WERI-Rb-1 (cell line): ENCODE results near the gene ABHD17C.

Experiments
- DNase-seq: peaks from one replicate; pipeline ENCODE4 v3.0.0-alpha.2; 2020
- H3K27ac ChIP-seq: fragments of 250-450 bp; sonication (Bioruptor Pico); 2 replicates; pipeline ENCODE4 v1.5.1; 2020; ENCODE audit warnings: mild to moderate bottlenecking, moderate library complexity
- H3K27me3 ChIP-seq: fragments of 250-450 bp; sonication (Bioruptor Pico); 2 replicates; pipeline ENCODE4 v1.5.1; 2021; ENCODE audit warnings: mild to moderate bottlenecking, low read depth, moderate library complexity; ENCODE audit not compliant: insufficient read depth, severe bottlenecking
- H3K36me3 ChIP-seq: fragments of 250-450 bp; sonication (Bioruptor Pico); 2 replicates; pipeline ENCODE4 v1.5.1; 2020; ENCODE audit warnings: mild to moderate bottlenecking, moderate library complexity
- H3K4me3 ChIP-seq: 2 replicates; pipeline ENCODE4 v1.5.1; 2011; ENCODE audit warnings: low read depth, mild to moderate bottlenecking, control low read depth, low read length
- H3K9me3 ChIP-seq: fragments of 250-450 bp; sonication (Bioruptor Pico); 2 replicates; pipeline ENCODE4 v1.5.1; 2021; ENCODE audit warnings: mild to moderate bottlenecking, moderate library complexity; ENCODE audit not compliant: severe bottlenecking
- TF ChIP-seq, protein P1 (sequence below): IDR thresholded peaks from 2 replicates; pipeline ENCODE4 v1.5.1; 2011; ENCODE audit warnings: low read depth, mild to moderate bottlenecking, control low read depth, inconsistent platforms, low read length

ABHD17C gene

DNA sequence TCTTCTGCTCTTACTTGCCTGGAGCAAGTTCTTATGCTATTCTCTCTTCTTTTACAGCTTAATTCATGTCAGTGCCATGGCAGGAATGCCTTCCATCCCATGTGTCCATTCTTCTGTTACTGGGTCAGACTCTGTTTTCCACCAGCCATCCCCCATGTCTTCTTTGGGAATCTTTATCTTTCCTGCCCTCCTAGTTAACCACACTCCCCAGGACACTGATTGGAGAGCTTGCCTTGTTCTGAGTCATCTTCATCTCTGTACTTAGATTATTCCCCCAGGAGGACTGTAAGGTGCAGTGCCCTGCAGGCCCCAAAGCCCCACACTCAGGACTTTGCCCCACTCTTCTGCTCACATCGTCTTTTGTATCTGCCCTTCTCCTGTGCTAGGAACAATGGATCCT lies 3.6 kb downstream of the ABHD17C start:
- H3K27ac ChIP-seq: no peak overlapping the region
- no peak for DNase-seq
- H3K27me3 ChIP-seq: no peaks in the 10 kb centered on the region
- no peaks in the 10 kb centered on the region; the same call in 1 of the 2 replicates for H3K36me3 ChIP-seq
- TF ChIP-seq, protein P1, sequence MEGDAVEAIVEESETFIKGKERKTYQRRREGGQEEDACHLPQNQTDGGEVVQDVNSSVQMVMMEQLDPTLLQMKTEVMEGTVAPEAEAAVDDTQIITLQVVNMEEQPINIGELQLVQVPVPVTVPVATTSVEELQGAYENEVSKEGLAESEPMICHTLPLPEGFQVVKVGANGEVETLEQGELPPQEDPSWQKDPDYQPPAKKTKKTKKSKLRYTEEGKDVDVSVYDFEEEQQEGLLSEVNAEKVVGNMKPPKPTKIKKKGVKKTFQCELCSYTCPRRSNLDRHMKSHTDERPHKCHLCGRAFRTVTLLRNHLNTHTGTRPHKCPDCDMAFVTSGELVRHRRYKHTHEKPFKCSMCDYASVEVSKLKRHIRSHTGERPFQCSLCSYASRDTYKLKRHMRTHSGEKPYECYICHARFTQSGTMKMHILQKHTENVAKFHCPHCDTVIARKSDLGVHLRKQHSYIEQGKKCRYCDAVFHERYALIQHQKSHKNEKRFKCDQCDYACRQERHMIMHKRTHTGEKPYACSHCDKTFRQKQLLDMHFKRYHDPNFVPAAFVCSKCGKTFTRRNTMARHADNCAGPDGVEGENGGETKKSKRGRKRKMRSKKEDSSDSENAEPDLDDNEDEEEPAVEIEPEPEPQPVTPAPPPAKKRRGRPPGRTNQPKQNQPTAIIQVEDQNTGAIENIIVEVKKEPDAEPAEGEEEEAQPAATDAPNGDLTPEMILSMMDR: no peak
- no peaks in the 10 kb centered on the region for H3K9me3 ChIP-seq
- H3K4me3 ChIP-seq: no peak overlapping the region

DNA sequence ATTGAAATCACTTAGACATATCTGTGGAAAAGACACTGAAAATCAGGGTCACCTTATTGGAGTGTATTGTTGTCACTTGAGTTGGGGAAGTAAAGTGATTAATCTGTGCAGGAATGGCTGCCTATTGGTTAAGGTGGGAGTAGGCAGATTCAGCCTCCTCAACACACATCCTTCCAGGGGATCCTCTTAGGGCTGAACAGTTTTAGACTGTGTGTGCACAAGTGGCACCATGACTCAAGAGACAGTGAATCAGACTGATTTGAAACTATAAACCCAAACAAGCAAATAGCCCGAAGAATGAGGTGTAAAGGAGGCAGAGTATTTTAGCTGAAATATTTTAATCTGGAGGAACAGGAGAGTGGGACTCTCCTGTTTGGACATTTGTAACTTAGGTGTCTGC lies 4.9 kb downstream of the ABHD17C start:
- H3K27me3 ChIP-seq: no peaks in the 10 kb centered on the region
- no peak overlapping the region for H3K27ac ChIP-seq
- H3K9me3 ChIP-seq: no peaks in the 10 kb centered on the region
- TF ChIP-seq, protein P1: no peak
- H3K4me3 ChIP-seq: no peak overlapping the region
- H3K36me3 ChIP-seq: no peaks in the 10 kb centered on the region; the same call in 1 of the 2 replicates
- no peak for DNase-seq

DNA sequence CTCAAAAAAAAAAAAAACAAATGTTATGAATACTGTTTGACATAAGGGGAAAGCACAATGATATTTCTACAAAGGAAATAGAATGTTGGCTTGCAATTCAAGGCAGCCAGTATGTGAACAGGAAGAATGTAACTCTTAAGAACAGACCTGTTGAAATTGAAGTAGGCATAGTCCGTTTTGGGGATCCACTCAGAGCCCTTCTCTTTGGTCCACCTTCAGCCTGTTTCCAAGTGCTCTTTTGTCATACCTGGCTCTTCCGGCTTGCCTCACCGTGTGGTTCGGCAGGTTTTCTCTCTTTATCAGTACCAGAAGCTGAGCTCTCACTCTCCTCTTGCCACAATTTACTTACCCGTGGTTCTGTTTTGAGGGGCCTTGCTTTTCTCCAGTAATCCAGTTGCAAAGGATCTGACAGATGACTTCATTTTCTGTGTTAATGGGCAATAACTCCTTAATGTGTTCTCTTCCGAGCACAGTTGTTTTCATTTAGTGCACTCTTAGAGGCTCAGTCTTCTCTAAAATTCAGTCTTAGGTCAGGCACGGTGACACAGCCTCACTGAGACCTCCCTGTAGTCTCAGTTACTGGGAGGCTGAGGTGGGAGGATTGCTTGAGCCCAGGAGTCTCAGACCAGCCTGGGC lies 6.7 kb downstream of the ABHD17C start:
- Histone ChIP-seq H3K9me3 (no peaks in the 10 kb centered on the region), H3K27me3 (no peaks in the 10 kb centered on the region), H3K4me3 (no peak overlapping the region), H3K36me3 (no peaks in the 10 kb centered on the region; the same call in 1 of the 2 replicates), H3K27ac (no peak overlapping the region)
- TF ChIP-seq, protein P1: no peak
- no peak for DNase-seq

DNA sequence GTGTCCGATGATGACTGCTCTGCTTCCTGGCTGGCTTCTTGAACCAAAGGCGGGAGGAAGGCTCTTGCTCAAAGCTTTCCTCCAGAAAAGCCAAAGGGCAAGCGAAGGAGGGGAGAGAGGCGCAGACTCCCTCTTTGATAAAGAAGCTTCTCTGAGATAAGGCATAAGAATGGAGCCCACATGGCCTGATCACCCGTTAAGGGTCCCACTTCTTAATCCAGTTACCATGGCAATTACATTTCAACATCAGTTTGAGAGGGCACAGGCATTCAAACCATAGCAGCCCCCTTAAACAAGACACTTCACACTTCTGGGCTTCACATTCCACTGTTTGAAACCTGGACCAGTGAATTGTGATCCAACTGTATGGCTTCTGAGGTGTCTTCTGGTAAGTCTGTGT lies 8.0 kb downstream of the ABHD17C start:
- no peaks in the 10 kb centered on the region for H3K9me3 ChIP-seq
- TF ChIP-seq, protein P1: no peak
- no peaks in the 10 kb centered on the region for H3K27me3 ChIP-seq
- H3K36me3 ChIP-seq: no peaks in the 10 kb centered on the region; the same call in 1 of the 2 replicates
- H3K4me3 ChIP-seq: no peak overlapping the region
- DNase-seq: no peak
- no peak overlapping the region for H3K27ac ChIP-seq

DNA sequence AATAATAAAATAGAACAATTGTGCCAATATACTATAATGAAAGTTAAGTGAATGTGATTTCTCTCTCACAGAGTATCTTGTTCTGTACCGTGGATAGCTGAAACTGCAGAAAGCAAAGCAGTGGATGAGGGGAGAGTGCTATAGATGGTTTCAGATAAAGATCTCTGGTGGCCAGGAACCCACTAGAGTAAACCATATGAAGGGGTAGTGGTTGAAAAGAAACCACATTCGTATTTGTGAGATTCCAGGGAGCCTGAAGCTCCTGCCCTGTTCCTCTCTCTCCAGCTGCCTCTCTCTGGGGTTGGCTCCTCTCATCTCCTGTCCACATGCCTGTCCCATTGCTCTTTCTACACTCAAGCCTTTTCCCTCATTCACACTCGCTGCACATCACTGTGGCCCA lies 8.9 kb downstream of the ABHD17C start:
- Histone ChIP-seq H3K27me3 (no peaks in the 10 kb centered on the region), H3K27ac (no peak overlapping the region), H3K36me3 (no peaks in the 10 kb centered on the region), H3K4me3 (no peak overlapping the region), H3K9me3 (no peaks in the 10 kb centered on the region)
- DNase-seq: no peak
- TF ChIP-seq, protein P1: no peak

DNA sequence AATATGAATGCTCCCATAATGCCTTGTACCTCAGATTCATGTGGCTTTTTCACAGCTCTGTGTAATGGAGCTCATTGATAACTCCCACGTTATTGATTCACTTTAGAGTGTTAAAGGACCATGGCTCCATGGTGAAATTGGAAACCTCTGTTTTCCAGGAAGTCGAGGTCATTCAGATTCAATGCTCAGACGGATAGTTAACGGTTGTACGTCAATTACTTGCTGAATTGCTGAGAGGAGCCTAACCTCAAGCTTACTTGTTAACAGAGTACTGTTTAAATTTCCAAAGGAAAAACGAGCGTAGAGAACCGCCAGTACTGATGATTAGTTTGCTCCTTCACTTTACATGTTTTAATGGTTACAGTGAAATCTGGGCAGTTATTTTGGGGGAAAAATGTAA lies 11.1 kb downstream of the ABHD17C start:
- H3K4me3 ChIP-seq: no peak overlapping the region
- no peaks in the 10 kb centered on the region for H3K9me3 ChIP-seq
- H3K36me3 ChIP-seq: no peaks in the 10 kb centered on the region
- H3K27ac ChIP-seq: no peak overlapping the region
- TF ChIP-seq, protein P1: no peak
- no peak for DNase-seq
- H3K27me3 ChIP-seq: no peaks in the 10 kb centered on the region
